Gastrocnemius medialis (tissue), 4 donors: ENCODE data around the gene ATG9A. TPM values are rescaled to one million over a fixed set of nuclear protein-coding genes. Genes with fewer than 3 reads are reported as not detected.

Experiments
- ATAC-seq, 2 donors: fragments of 150-250 bp; one replicate each; pipeline ENCODE4 v1.9.1; 2016
- DNase-seq, 2 donors: peaks; one replicate each; pipeline ENCODE4 v3.0.0-alpha.2; 2019
- H3K27ac ChIP-seq, 4 donors: fragments of 200-600 bp; sonication (generic); 1 replicate in 1 of 4; 2 replicates in 3 of 4; pipeline ENCODE4 v1.5.1; 2016 to 2018; ENCODE audit warnings: mild to moderate bottlenecking in 2 of 4, moderate library complexity in 1 of 4
- H3K27me3 ChIP-seq, 3 donors: fragments of 200-600 bp; sonication (generic) in 2 of 3; 1 replicate in 1 of 3; 2 replicates in 2 of 3; pipeline versions ENCODE4 v1.5.1 to v1.6.0; 2016 to 2019; ENCODE audit warnings: mild to moderate bottlenecking in 1 of 3, moderate library complexity in 1 of 3
- H3K36me3 ChIP-seq, 2 donors: fragments of 200-600 bp; sonication (generic) in 1 of 2; one replicate each; pipeline ENCODE4 v1.5.1; 2017 to 2018
- H3K4me1 ChIP-seq, 2 donors: fragments of 200-600 bp; sonication (generic) in 1 of 2; one replicate each; pipeline ENCODE4 v1.5.1; 2016 to 2017; ENCODE audit warnings: mild to moderate bottlenecking in 2 of 2
- H3K4me3 ChIP-seq, 4 donors: fragments of 200-600 bp; sonication (generic) in 3 of 4; 1 replicate in 1 of 4; 2 replicates in 3 of 4; pipeline ENCODE4 v1.5.1; 2016 to 2019; ENCODE audit warnings: mild to moderate bottlenecking in 2 of 4
- H3K9me3 ChIP-seq, 3 donors: fragments of 200-600 bp; sonication (generic) in 2 of 3; 1 replicate in 1 of 3; 2 replicates in 2 of 3; pipeline ENCODE4 v1.5.1; 2016 to 2019
- CTCF ChIP-seq, 5 experiments: fragments of 450-650 bp in 3 of 5; fragments of 200-600 bp in 2 of 5; sonication (generic) in 2 of 5; IDR thresholded peaks in 4 of 5; conservative IDR thresholded peaks in 1 of 5; 1 replicate in 4 of 5; 2 replicates in 1 of 5; pipeline ENCODE4 v1.5.1; 2016 to 2019; ENCODE audit warnings: antibody characterized with exemption in 5 of 5, mild to moderate bottlenecking in 3 of 5, moderate library complexity in 3 of 5
- POLR2A ChIP-seq, 2 donors: fragments of 450-650 bp; IDR thresholded peaks; one replicate each; pipeline ENCODE4 v1.6.1; 2017; ENCODE audit warnings: antibody characterized with exemption in 2 of 2, mild to moderate bottlenecking in 2 of 2, moderate library complexity in 2 of 2
- in situ Hi-C, 4 donors: fragments of 200-750 bp; cut with MboI; loops; one replicate each; pipeline versions ENCODE4 v1.15.0 to v1.8.0; 2017; ENCODE audit warnings: low sequenced_read_pairs in 4 of 4
- intact Hi-C: fragments of 100-400 bp; cut with DNase I; formaldehyde crosslinking; loops from one replicate; pipeline ENCODE4 v1.15.1; 2023; ENCODE audit warnings: low total_unique reads
- total RNA-seq, 4 donors: library from RNA; depleted of rRNA; stranded (reverse); fragments of >200 nt; gene quantifications; one replicate each; pipeline versions ENCODE4 v1.1.0 to v1.2.3, GENCODE V29; 2016

The ATG9A gene
- total RNA-seq, 4 donors from 2014 or later: 111 to 208 (median 176) TPM

- Histone ChIP-seq H3K4me1 (peaks cover 16 to 21% of the 10 kb centered on the region in 2 donors), H3K9me3 (no peaks in the 10 kb centered on the region), H3K36me3 (peaks cover 0 to 41% of the 10 kb centered on the region in 2 donors), H3K27me3 (no peaks in the 10 kb centered on the region), H3K4me3 (peak overlapping the region; percentile 71 to 94 (median 84)), H3K27ac (peak overlapping the region; percentile 87 to 99 (median 98))
- intact Hi-C loops (loop anchor here (1.0 kb wide), 1 partner anchor 46 kb away; the partner anchor contains the start of genes TUBA4A and TUBA4B), in situ Hi-C loops (loop anchor here in 2 of 4 donors (5.0 kb wide), 1 partner anchor 35 kb away; the partner anchor contains the start of gene SLC23A3 (in 2 of the 2))
- DNase-seq: no peak
- no peak for ATAC-seq
- TF ChIP-seq POLR2A (IDR thresholded peaks at IDR 0.05): no peak
- TF ChIP-seq CTCF (IDR thresholded peaks at IDR 0.05 in 4 of 5, conservative IDR thresholded peaks at IDR 0.05 in 1 of 5): no peak
These were observed 22.1 kb downstream of the ATG9A start for GRCh38 chr2:219207134-219207883.

GRCh38 chr2:219206328-219207133 is 22.9 kb downstream of the ATG9A start, which contains the start of gene ZFAND2B:
TSS of gene ZFAND2B (plus strand) at chr2:219206782. CDS start at chr2:219206988, 206 bp downstream.
- Histone ChIP-seq H3K27me3 (no peaks in the 10 kb centered on the region), H3K36me3 (peaks cover 0 to 35% of the 10 kb centered on the region in 2 donors), H3K27ac (peak within 1 kb of the TSS; percentile 87 to 99 (median 98)), H3K4me3 (peak within 1 kb of the TSS; percentile 71 to 94 (median 84)), H3K4me1 (peaks cover 16 to 21% of the 10 kb centered on the region in 2 donors), H3K9me3 (no peaks in the 10 kb centered on the region)
- intact Hi-C loops: loop anchor here (1.0 kb wide), 5 partner anchors 11 to 47 kb away; partner anchors contain the start of genes ANKZF1, ATG9A, NHEJ1 and RETREG2
- DNase-seq: peak; percentile 90 to 92
- TF ChIP-seq CTCF (IDR thresholded peaks at IDR 0.05 in 4 of 5, conservative IDR thresholded peaks at IDR 0.05 in 1 of 5) (peak in 4 of 5 experiments; percentile 14 to 43 (median 18)), POLR2A (IDR thresholded peaks at IDR 0.05) (peak; percentile 89 to 93)
- ATAC-seq: peak; percentile 93 to 95
- in situ Hi-C loops: loop anchor here in 2 of 4 donors (5.0 kb wide), 1 partner anchor 34 kb away; the partner anchor contains the start of gene SLC23A3 (in 2 of the 2)

GRCh38 chr2:219205981-219206327 is 23.5 kb downstream of the ATG9A start:
- Histone ChIP-seq H3K36me3 (peaks cover 0 to 33% of the 10 kb centered on the region in 2 donors), H3K4me1 (peaks cover 16 to 21% of the 10 kb centered on the region in 2 donors), H3K27ac (peak overlapping the region; percentile 87 to 99 (median 98)), H3K9me3 (no peaks in the 10 kb centered on the region), H3K27me3 (no peaks in the 10 kb centered on the region), H3K4me3 (peak overlapping the region; percentile 71 to 94 (median 84))
- intact Hi-C loops (loop anchor here (1.0 kb wide), 4 partner anchors 11 to 46 kb away; partner anchors contain the start of genes ANKZF1, ATG9A, NHEJ1 and RETREG2), in situ Hi-C loops (loop anchor here in 2 of 4 donors (5.0 kb wide), 1 partner anchor 34 kb away; the partner anchor contains the start of gene SLC23A3 (in 2 of the 2))
- ATAC-seq (no peak), DNase-seq (no peak)
- TF ChIP-seq CTCF (IDR thresholded peaks at IDR 0.05 in 4 of 5, conservative IDR thresholded peaks at IDR 0.05 in 1 of 5) (no peak), POLR2A (IDR thresholded peaks at IDR 0.05) (no peak)

GRCh38 chr2:219205165-219205538 is 24.3 kb downstream of the ATG9A start:
- H3K36me3 ChIP-seq: peaks cover 0 to 25% of the 10 kb centered on the region in 2 donors
- no peak overlapping the region for H3K4me3 ChIP-seq
- intact Hi-C loops (no loop called here), in situ Hi-C loops (loop anchor here in 2 of 4 donors (5.0 kb wide), 1 partner anchor 33 kb away; the partner anchor contains the start of gene SLC23A3 (in 2 of the 2))
- no peak overlapping the region for H3K27ac ChIP-seq
- DNase-seq: no peak
- H3K9me3 ChIP-seq: no peaks in the 10 kb centered on the region
- no peak for ATAC-seq
- no peak for TF ChIP-seq POLR2A (IDR thresholded peaks at IDR 0.05)
- no peak for TF ChIP-seq CTCF (IDR thresholded peaks at IDR 0.05 in 4 of 5, conservative IDR thresholded peaks at IDR 0.05 in 1 of 5)
- H3K4me1 ChIP-seq: peaks cover 16 to 21% of the 10 kb centered on the region in 2 donors
- H3K27me3 ChIP-seq: no peaks in the 10 kb centered on the region
